Measurements from ENCODE around the gene PTTG1IP.

Gene PTTG1IP

GRCh38 chr21:44857127-44857892 is 16.2 kb downstream of the PTTG1IP start:
- TF ChIP-seq CTCF (IDR thresholded peaks at IDR 0.05; ENCODE audit: low read depth, low read length, missing control alignments) = no peak
- no peak overlapping the region for H3K4me3 ChIP-seq (replicated peaks; ENCODE audit: low read depth, low read length)
- DNase-seq (ENCODE audit: extremely low read depth, low read depth) = no peak

DNA sequence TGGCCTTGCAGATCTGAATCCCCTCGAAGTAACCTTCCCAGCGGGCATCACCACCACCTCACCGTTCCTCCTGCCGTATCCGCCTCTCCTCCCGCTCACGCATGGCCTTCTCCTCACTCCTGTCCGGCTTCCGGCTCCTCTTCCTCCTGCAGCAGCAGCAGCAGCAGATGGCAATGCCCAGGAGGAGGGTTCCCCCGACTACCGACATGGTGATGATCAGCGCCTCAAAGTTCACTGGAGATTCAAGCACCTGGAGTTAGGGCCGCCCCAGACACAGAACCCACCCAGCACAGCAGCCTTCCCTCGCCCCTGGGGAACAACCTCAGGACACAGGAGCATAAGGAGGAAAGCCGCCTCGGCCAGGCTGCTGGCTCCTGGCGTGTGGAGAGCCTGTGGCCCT is 17.4 kb downstream of the PTTG1IP start:
- H3K4me3 ChIP-seq (replicated peaks; ENCODE audit: low read depth, low read length) = no peak overlapping the region
- no peak for TF ChIP-seq CTCF (IDR thresholded peaks at IDR 0.05; ENCODE audit: low read depth, low read length, missing control alignments)
- DNase-seq (ENCODE audit: extremely low read depth, low read depth) = no peak

- no peak for TF ChIP-seq CTCF (IDR thresholded peaks at IDR 0.05; ENCODE audit: low read depth, low read length, missing control alignments)
- DNase-seq (ENCODE audit: extremely low read depth, low read depth) = no peak
- H3K4me3 ChIP-seq (replicated peaks; ENCODE audit: low read depth, low read length) = no peak overlapping the region
Observed at GRCh38 chr21:44855572-44855971, 17.9 kb downstream of the PTTG1IP start.

DNA sequence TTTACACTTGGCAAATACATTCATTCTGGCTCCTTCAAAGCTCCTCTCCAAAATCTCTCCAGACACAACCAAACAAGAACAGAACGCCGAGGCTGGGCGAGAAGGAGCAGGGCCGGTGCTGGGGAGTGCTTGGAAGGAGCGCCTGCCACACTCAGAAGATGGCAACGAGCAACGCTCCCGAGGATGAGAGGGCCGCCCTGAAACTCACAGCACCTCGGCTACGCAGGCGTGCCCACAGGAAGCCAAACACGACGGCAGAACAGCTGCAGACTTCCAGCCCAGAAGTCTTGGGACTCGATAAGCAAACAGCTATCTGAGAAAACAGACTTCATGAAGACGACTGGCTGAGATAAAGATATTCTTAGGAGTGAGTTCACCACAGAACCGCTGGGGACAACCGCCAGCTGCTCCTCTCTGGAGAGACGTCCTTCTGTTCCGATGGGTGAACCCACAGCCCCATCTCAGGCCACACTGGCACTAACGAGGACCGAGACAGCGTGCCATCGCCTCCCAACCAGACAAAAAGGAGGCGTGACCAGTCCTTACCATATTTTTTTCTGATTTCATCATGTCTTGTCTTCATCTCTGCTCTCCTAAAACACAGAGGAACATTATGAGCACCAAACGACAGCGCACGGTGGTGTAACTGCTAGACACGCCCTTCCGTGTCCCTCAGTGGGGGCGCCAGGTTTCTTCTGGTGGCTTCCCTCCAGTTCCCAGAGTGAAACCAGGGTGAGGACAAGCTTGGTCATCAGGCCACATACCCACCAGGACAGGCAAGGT is 18.6 kb downstream of the PTTG1IP start:
- H3K4me3 ChIP-seq (replicated peaks; ENCODE audit: low read depth, low read length) = no peak overlapping the region

GRCh38 chr21:44854391-44854663 is 19.2 kb downstream of the PTTG1IP start:
- TF ChIP-seq CTCF (IDR thresholded peaks at IDR 0.05; ENCODE audit: low read depth, low read length, missing control alignments) = no peak
- no peak overlapping the region for H3K4me3 ChIP-seq (replicated peaks; ENCODE audit: low read depth, low read length)
- DNase-seq (ENCODE audit: extremely low read depth, low read depth) = no peak

More for the DNA sequence above, 18.6 kb downstream of the PTTG1IP start:
- DNase-seq (ENCODE audit: extremely low read depth, low read depth) = no peak
- no peak for TF ChIP-seq CTCF (IDR thresholded peaks at IDR 0.05; ENCODE audit: low read depth, low read length, missing control alignments)

DNA sequence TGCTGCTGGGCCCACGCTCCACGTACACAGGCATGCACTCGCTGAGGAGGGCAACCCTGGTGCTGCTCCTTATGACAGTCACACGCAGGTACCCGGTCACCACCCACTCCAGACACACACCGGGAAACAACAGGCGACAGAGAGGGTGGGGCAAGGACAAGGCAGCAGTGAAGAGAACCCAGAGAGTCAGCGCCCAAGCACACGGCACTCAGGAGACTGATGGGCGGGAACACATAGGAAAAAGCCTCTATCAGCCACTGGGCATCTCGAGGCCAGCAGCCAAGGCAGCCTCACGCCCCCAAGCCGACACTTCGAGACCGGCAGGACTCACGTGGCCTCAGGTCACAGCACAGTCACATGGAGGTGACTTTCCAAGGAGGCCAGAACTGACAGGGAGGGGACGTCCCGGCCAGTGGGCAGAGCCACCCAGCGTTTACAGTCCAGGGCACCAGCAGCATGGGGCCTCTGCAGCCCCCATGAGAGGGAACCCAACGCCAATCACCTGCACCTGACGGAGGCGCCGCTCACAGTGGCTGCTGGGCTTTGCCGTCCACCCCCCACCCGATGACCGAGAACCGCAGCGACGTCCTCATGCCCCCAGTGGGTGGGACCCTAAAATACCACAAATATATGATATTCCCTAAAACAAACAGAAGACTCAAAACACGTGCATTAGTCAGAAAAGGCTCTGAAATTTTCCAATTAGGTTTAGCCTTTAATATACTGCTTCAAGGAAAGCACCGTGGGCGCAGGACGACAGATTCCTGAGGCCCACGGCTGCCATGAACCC is 19.7 kb downstream of the PTTG1IP start:
- DNase-seq (ENCODE audit: extremely low read depth, low read depth) = no peak
- H3K4me3 ChIP-seq (replicated peaks; ENCODE audit: low read depth, low read length) = no peak overlapping the region
- no peak for TF ChIP-seq CTCF (IDR thresholded peaks at IDR 0.05; ENCODE audit: low read depth, low read length, missing control alignments)
